GM10266 (cell line): ENCODE measurements around the gene PPP1R12A.

Experiments used
- DNase-seq: peaks from one replicate; pipeline ENCODE4 v3.0.0; 2012; ENCODE audit errors: extremely low spot score
- CTCF ChIP-seq: IDR thresholded peaks from 2 replicates; pipeline ENCODE4 v1.5.1; 2012; ENCODE audit warnings: mild to moderate bottlenecking, low read depth; ENCODE audit not compliant: control insufficient read depth, insufficient read depth; ENCODE audit errors: missing control alignments

PPP1R12A gene

GRCh38 chr12:79841878-79842265, 93.0 kb downstream of the PPP1R12A start:
- DNase-seq, result no peak
- no peak for TF ChIP-seq CTCF

- no peak for DNase-seq
- no peak for TF ChIP-seq CTCF
These were observed 93.5 kb downstream of the PPP1R12A start for GRCh38 chr12:79841248-79841877.

- DNase-seq, result no peak
- no peak for TF ChIP-seq CTCF
These were observed 96.5 kb downstream of the PPP1R12A start for GRCh38 chr12:79838359-79838758.

DNA sequence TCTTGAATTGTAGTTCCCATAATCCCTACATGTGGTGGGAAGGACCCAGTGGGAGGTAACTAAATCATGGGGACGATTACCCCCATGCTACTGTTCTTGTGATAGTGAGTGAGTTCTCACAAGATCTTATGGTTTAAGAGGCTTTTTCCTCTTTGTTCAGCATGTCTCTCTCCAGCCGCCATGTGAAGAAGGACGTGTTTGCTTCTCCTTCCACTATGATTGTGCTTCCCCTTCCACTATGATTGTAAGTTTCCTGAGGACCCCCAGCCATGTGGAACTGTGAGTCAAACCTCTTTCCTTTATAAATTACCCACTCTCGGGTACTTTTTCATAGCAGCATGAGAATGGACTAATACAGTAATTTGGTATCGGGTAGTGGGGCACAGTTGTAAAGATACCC, 97.3 kb downstream of the PPP1R12A start:
- no peak for TF ChIP-seq CTCF
- DNase-seq, result no peak

DNA sequence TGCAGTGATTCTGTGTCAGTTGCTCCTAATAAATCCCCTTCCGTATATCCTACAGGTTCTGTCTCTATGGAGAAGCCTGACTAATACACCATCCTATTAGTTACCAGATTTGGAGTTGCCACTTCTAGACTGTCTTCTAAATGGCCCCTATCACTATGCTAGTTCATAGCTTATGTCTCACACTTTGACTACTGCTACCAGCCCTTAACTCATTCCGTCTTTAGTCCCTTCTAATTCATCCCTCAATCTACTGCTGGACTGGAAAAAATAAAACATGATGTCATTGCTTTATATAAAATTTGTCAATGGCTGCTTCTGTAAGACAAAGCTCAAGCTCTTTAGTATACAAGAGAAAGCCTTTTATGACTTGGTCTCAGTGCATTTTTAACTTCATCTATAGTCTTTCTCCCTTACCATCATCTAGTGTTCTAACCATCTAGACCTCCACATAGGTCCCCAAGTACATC, 99.5 kb downstream of the PPP1R12A start:
- no peak for TF ChIP-seq CTCF
- no peak for DNase-seq

- DNase-seq, result no peak
- TF ChIP-seq CTCF, result no peak
These were observed 100.1 kb downstream of the PPP1R12A start for GRCh38 chr12:79834712-79835376.

GRCh38 chr12:79830440-79830839, 104.5 kb downstream of the PPP1R12A start:
- no peak for TF ChIP-seq CTCF
- no peak for DNase-seq
